Measurements from ENCODE around the gene SLC39A11.

SLC39A11 gene

GRCh38 chr17:72976971-72977770 lies 115.3 kb downstream of the SLC39A11 start:
- Histone ChIP-seq H3K27me3 (no peaks in the 10 kb centered on the region), H3K4me3 (peak overlapping the region; percentile 39), H3K27ac (peak overlapping the region; percentile 93), H3K4me1 (peaks cover 54% of the 10 kb centered on the region), H3K9ac (peak overlapping the region; percentile 77), H4K20me1 (no peaks in the 10 kb centered on the region), H3K9me3 (peaks cover 19% of the 10 kb centered on the region; the same call in 1 of the 2 replicates), H3K36me3 (peaks cover 6% of the 10 kb centered on the region; the same call in 1 of the 2 replicates), H3K4me2 (peak overlapping the region; percentile 92)
- no peak for TF ChIP-seq Cebpa-rat (IDR thresholded peaks at IDR 0.05)

GRCh38 chr17:72975509-72975908 lies 117.0 kb downstream of the SLC39A11 start:
- Histone ChIP-seq H3K4me1 (peaks cover 70% of the 10 kb centered on the region), H3K4me3 (no peak overlapping the region), H3K9me3 (peaks cover 19% of the 10 kb centered on the region; the same call in 1 of the 2 replicates), H3K36me3 (peaks cover 6% of the 10 kb centered on the region; the same call in 1 of the 2 replicates), H4K20me1 (no peaks in the 10 kb centered on the region), H3K27me3 (no peaks in the 10 kb centered on the region), H3K9ac (no peak overlapping the region), H3K4me2 (no peak overlapping the region), H3K27ac (no peak overlapping the region)
- TF ChIP-seq Cebpa-rat (IDR thresholded peaks at IDR 0.05) = no peak

GRCh38 chr17:72974605-72975232 lies 117.8 kb downstream of the SLC39A11 start:
- Histone ChIP-seq H3K4me3 (no peak overlapping the region), H3K4me1 (peaks cover 77% of the 10 kb centered on the region), H3K9me3 (peaks cover 12% of the 10 kb centered on the region; the same call in 1 of the 2 replicates), H3K36me3 (peaks cover 4% of the 10 kb centered on the region; the same call in 1 of the 2 replicates), H3K27me3 (no peaks in the 10 kb centered on the region), H4K20me1 (no peaks in the 10 kb centered on the region), H3K9ac (no peak overlapping the region), H3K27ac (no peak overlapping the region), H3K4me2 (no peak overlapping the region)
- no peak for TF ChIP-seq Cebpa-rat (IDR thresholded peaks at IDR 0.05)

- peaks cover 77% of the 10 kb centered on the region for H3K4me1 ChIP-seq
- no peak for TF ChIP-seq Cebpa-rat (IDR thresholded peaks at IDR 0.05)
- H3K27me3 ChIP-seq = no peaks in the 10 kb centered on the region
- H3K4me2 ChIP-seq = peak overlapping the region; percentile 82
- no peak overlapping the region for H3K9ac ChIP-seq
- H3K4me3 ChIP-seq = no peak overlapping the region
- no peaks in the 10 kb centered on the region for H3K36me3 ChIP-seq
- no peaks in the 10 kb centered on the region for H4K20me1 ChIP-seq
- peak overlapping the region; percentile 12; the same call in 1 of the 2 replicates for H3K27ac ChIP-seq
- 0 out of 2 replicates have a peak, but pooled peaks cover 10% of the 10 kb centered on the region for H3K9me3 ChIP-seq
Observed at GRCh38 chr17:72972263-72972951, 120.1 kb downstream of the SLC39A11 start.

- Histone ChIP-seq H3K36me3 (no peaks in the 10 kb centered on the region), H4K20me1 (no peaks in the 10 kb centered on the region), H3K4me1 (peaks cover 70% of the 10 kb centered on the region), H3K9me3 (peaks cover 14% of the 10 kb centered on the region; the same call in 1 of the 2 replicates), H3K4me2 (peak overlapping the region; percentile 82), H3K27ac (peak overlapping the region; percentile 77), H3K4me3 (peak overlapping the region; percentile 33; the same call in 1 of the 2 replicates), H3K27me3 (no peaks in the 10 kb centered on the region), H3K9ac (peak overlapping the region; percentile 64)
- TF ChIP-seq Cebpa-rat (IDR thresholded peaks at IDR 0.05) = no peak
Observed at GRCh38 chr17:72971226-72971880, 121.1 kb downstream of the SLC39A11 start.

GRCh38 chr17:72970797-72971196 lies 121.7 kb downstream of the SLC39A11 start:
- TF ChIP-seq Cebpa-rat (IDR thresholded peaks at IDR 0.05) = no peak
- peak overlapping the region; percentile 64 for H3K9ac ChIP-seq

GRCh38 chr17:72970246-72970645 lies 122.2 kb downstream of the SLC39A11 start:
- H3K27ac ChIP-seq = peak overlapping the region; percentile 77

More at GRCh38 chr17:72970797-72971196, 121.7 kb downstream of the SLC39A11 start:
- H3K9me3 ChIP-seq = peaks cover 14% of the 10 kb centered on the region; the same call in 1 of the 2 replicates
- H3K4me1 ChIP-seq = peaks cover 66% of the 10 kb centered on the region
- H4K20me1 ChIP-seq = no peaks in the 10 kb centered on the region
- H3K27ac ChIP-seq = peak overlapping the region; percentile 77
- no peaks in the 10 kb centered on the region for H3K36me3 ChIP-seq
- peak overlapping the region; percentile 82 for H3K4me2 ChIP-seq
- peak overlapping the region; percentile 33; the same call in 1 of the 2 replicates for H3K4me3 ChIP-seq
- H3K27me3 ChIP-seq = no peaks in the 10 kb centered on the region

GRCh38 chr17:72969293-72969906 lies 123.1 kb downstream of the SLC39A11 start:
- H3K4me1 ChIP-seq = peaks cover 66% of the 10 kb centered on the region
- no peaks in the 10 kb centered on the region for H4K20me1 ChIP-seq
- peaks cover 5% of the 10 kb centered on the region; the same call in 1 of the 2 replicates for H3K9me3 ChIP-seq
- H3K4me3 ChIP-seq = no peak overlapping the region
- H3K9ac ChIP-seq = no peak overlapping the region
- peak overlapping the region; percentile 82 for H3K4me2 ChIP-seq
- no peaks in the 10 kb centered on the region for H3K36me3 ChIP-seq
- no peak overlapping the region for H3K27ac ChIP-seq
- no peaks in the 10 kb centered on the region for H3K27me3 ChIP-seq
- TF ChIP-seq Cebpa-rat (IDR thresholded peaks at IDR 0.05) = no peak

More at GRCh38 chr17:72970246-72970645, 122.2 kb downstream of the SLC39A11 start:
- Histone ChIP-seq H4K20me1 (no peaks in the 10 kb centered on the region), H3K36me3 (no peaks in the 10 kb centered on the region), H3K27me3 (no peaks in the 10 kb centered on the region), H3K9ac (peak overlapping the region; percentile 64), H3K9me3 (peaks cover 9% of the 10 kb centered on the region; the same call in 1 of the 2 replicates), H3K4me1 (peaks cover 66% of the 10 kb centered on the region), H3K4me3 (no peak overlapping the region), H3K4me2 (peak overlapping the region; percentile 82)
- no peak for TF ChIP-seq Cebpa-rat (IDR thresholded peaks at IDR 0.05)

All from BLaER1 (cell line).